ENCODE results near the gene CNGB1.
"Not testable (repeated sequence)": the region's sequence is repeated elsewhere in the genome, so short reads cannot be mapped to it uniquely, and the experiment has no call there.

The CNGB1 gene

GRCh38 chr16:57901480-57902069 is 69.4 kb downstream of the CNGB1 start:
- FAIRE-seq, result no peak

- no peak for FAIRE-seq
Observed at GRCh38 chr16:57900796-57901479, 70.0 kb downstream of the CNGB1 start.

GRCh38 chr16:57899771-57900661 is 70.9 kb downstream of the CNGB1 start:
- FAIRE-seq, result no peak

GRCh38 chr16:57898961-57899360 is 72.0 kb downstream of the CNGB1 start:
- no peak for FAIRE-seq

- no peak for FAIRE-seq
Observed at GRCh38 chr16:57897996-57898395, 72.9 kb downstream of the CNGB1 start.

GRCh38 chr16:57897053-57897784 is 73.7 kb downstream of the CNGB1 start:
- no peak for FAIRE-seq

GRCh38 chr16:57895081-57895547 is 75.8 kb downstream of the CNGB1 start:
- FAIRE-seq, result not testable (repeated sequence)

GRCh38 chr16:57894390-57895080 is 76.4 kb downstream of the CNGB1 start:
- FAIRE-seq, result no peak

GRCh38 chr16:57893559-57894389 is 77.2 kb downstream of the CNGB1 start:
- FAIRE-seq, result no peak

GRCh38 chr16:57893217-57893558 is 77.7 kb downstream of the CNGB1 start:
- no peak for FAIRE-seq

GRCh38 chr16:57892447-57893096 is 78.4 kb downstream of the CNGB1 start:
- no peak for FAIRE-seq

GRCh38 chr16:57892041-57892440 is 78.9 kb downstream of the CNGB1 start:
- no peak for FAIRE-seq

- FAIRE-seq, result no peak
Observed at GRCh38 chr16:57890752-57891111, 80.2 kb downstream of the CNGB1 start.

GRCh38 chr16:57889960-57890751 is 80.8 kb downstream of the CNGB1 start:
- FAIRE-seq, result no peak

GRCh38 chr16:57889522-57889921 is 81.4 kb downstream of the CNGB1 start:
- FAIRE-seq, result no peak

- FAIRE-seq, result no peak
Observed at GRCh38 chr16:57889111-57889510, 81.8 kb downstream of the CNGB1 start.

- FAIRE-seq, result no peak
Observed at GRCh38 chr16:57888128-57888527, 82.8 kb downstream of the CNGB1 start.

GRCh38 chr16:57887711-57888110 is 83.2 kb downstream of the CNGB1 start:
- no peak for FAIRE-seq

- no peak for FAIRE-seq
Observed at GRCh38 chr16:57886427-57886826, 84.5 kb downstream of the CNGB1 start.

GRCh38 chr16:57884655-57885133 is 86.2 kb downstream of the CNGB1 start:
- FAIRE-seq, result no peak

Data from colon (tissue), 2 donors.